ENCODE results near the gene TNFSF12.

The TNFSF12 gene

DNA sequence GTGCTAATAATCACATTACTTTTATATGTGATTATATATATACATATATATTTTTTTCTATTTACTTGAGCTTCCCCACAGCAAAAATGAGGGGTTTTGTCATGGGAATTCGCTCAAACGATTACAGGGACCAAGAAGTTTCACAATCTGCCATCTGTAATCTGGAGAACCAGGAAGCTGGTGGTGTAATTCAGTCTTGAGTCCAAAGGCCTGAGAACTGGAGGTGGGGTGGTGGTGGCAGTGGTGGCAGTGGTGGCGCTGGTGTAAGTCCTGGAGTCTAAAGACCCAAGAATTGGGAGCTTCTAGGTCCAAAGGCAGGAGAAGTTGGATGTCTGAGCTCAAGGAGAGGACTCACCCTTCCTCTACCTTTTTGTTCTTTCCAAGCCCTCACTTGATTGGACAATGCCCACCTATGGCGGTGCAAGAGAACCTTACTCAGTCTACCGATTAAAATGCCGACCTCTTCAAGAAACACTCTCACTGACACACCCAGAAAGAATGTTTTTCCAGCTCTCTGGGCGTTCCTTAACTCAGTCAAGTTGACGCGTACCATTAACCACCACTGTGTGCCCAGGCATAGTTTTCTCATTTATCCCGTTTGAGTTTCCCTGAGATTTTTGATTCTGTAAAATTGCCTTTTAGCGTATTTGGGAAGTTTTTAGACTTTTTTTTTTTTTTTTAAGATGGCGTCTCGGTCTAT, 32.8 kb upstream of the TNFSF12 start:
- no peaks in the 10 kb centered on the region for H3K4me1 Mint-ChIP-seq
- peaks cover 18% of the 10 kb centered on the region for H3K36me3 Mint-ChIP-seq
- ATAC-seq (ENCODE audit: low read depth) (no peak), DNase-seq (ENCODE audit: low spot score in 2 of 2) (no peak)
- H3K27ac Mint-ChIP-seq, result no peak overlapping the region
- H3K4me3 Mint-ChIP-seq, result no peak overlapping the region
- H3K9me3 Mint-ChIP-seq, result no peaks in the 10 kb centered on the region
- no peaks in the 10 kb centered on the region for H3K27me3 Mint-ChIP-seq

DNA sequence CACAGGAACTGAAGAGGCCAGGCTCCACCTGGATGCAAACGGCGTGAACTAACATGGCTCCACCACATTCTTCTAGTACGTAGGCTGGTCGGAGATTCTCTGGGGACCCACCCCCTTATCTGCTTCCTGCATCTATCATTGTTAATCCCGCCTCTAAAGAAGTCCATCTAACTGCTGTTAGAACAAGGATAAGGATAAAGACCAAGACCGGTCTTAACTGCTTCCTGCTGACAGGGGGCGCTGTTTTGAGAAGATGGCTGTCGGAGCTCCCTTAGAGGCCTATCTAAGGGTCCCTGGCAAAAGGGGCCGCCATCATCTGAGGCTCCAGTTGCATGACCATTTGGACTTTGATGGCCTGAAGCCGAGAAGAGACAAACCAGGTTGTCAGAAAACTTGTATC, 25.8 kb upstream of the TNFSF12 start:
- ATAC-seq (ENCODE audit: low read depth) (peak; percentile 73), DNase-seq (ENCODE audit: low spot score in 2 of 2) (peak; percentile 30 to 40)
- H3K27me3 Mint-ChIP-seq, result no peaks in the 10 kb centered on the region
- H3K4me3 Mint-ChIP-seq, result no peak overlapping the region
- peaks cover 3% of the 10 kb centered on the region for H3K4me1 Mint-ChIP-seq
- H3K9me3 Mint-ChIP-seq, result no peaks in the 10 kb centered on the region
- no peak overlapping the region for H3K27ac Mint-ChIP-seq
- H3K36me3 Mint-ChIP-seq, result no peaks in the 10 kb centered on the region

DNA sequence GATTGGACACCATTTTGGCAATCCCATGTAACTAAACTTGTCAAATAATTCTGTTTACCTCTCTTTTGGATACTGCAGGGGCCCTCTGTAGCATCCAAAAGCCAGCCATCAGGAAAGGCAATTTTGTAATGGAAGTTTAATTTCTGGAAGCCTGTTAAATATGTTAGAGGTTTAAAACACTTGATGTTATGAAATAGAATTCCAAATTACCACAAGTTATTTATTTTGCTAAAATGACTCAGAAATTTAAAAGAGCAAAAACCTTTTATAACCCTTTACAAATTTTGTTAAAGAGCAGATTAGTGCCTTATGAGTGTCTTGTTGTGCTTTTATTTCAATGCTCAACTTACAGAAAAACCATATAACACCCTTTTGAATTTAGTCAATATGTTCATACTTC, 20.0 kb upstream of the TNFSF12 start:
- Mint-ChIP-seq H3K9me3 (peaks cover 6% of the 10 kb centered on the region), H3K27ac (no peak overlapping the region), H3K27me3 (no peaks in the 10 kb centered on the region), H3K36me3 (peaks cover 3% of the 10 kb centered on the region), H3K4me3 (no peak overlapping the region), H3K4me1 (no peaks in the 10 kb centered on the region)
- ATAC-seq (ENCODE audit: low read depth) (no peak), DNase-seq (ENCODE audit: low spot score in 2 of 2) (no peak)

DNA sequence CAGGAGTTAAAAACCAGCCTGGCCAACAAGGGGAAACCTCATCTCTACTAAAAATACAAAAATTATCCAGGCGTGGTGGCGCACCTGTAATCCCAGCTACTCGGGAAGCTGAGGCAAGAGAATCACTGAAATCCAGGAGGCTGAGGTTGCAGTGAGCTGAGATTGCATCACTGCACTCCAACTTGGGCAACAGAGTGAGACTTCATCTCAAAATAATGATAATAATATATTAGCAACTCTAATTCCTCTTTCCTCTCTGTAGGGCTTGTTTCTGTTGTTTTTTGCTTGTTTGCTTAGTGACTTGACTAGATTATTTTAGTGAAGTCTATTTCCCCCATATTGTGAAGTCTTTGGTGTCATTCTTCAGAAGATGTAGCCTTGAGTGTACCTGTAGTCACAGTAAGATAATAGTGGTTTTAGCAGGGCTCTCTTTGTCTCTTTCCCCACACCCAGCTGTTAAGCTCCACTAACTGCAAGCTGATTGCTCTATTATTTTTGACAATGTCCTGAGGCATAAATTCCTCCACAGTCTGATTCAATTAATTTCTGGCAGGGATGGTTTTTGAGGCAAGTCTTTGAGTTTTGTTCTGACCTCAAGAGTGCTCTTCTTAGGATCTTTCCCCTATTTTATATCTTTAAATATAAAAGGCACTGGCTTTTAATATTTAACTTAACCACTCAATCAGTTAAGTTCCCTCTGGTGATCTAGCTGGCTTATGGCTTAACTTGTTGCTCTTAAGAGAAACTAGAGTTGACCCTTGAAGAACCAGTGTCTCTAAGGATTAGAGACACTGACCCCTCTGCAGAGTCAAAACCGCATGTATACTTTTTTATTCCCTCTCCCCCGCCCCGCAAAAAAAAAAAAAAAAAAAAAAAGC, 18.6 kb upstream of the TNFSF12 start:
- Mint-ChIP-seq H3K9me3 (peaks cover 6% of the 10 kb centered on the region), H3K4me1 (no peaks in the 10 kb centered on the region), H3K4me3 (peak overlapping the region; percentile 46), H3K27ac (no peak overlapping the region), H3K36me3 (peaks cover 3% of the 10 kb centered on the region), H3K27me3 (no peaks in the 10 kb centered on the region)
- DNase-seq (ENCODE audit: low spot score in 2 of 2) (no peak), ATAC-seq (ENCODE audit: low read depth) (no peak)

DNA sequence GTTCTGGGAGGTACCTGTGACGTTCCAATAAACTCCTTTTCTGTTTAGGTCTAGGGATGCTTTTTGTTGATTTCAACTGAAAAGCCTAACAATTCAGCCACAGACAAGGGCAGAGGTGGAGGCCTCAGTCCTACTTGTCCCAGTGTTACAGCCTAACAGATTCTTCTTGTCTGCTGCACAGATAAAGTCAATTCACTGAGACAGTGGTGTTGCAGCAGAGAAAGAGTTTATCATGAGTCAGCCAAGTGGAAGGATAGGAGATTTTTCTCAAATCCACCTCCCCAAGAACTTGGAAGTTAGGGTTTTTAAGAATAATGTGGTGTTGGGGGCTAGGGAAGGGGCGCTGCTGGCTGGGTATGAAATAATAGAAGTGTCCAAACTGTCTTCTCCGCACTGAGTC, 10.8 kb upstream of the TNFSF12 start:
- Mint-ChIP-seq H3K4me3 (no peak overlapping the region), H3K27ac (no peak overlapping the region), H3K9me3 (no peaks in the 10 kb centered on the region), H3K36me3 (no peaks in the 10 kb centered on the region), H3K27me3 (no peaks in the 10 kb centered on the region), H3K4me1 (no peaks in the 10 kb centered on the region)
- no peak for DNase-seq (ENCODE audit: low spot score in 2 of 2)
- no peak for ATAC-seq (ENCODE audit: low read depth)

DNA sequence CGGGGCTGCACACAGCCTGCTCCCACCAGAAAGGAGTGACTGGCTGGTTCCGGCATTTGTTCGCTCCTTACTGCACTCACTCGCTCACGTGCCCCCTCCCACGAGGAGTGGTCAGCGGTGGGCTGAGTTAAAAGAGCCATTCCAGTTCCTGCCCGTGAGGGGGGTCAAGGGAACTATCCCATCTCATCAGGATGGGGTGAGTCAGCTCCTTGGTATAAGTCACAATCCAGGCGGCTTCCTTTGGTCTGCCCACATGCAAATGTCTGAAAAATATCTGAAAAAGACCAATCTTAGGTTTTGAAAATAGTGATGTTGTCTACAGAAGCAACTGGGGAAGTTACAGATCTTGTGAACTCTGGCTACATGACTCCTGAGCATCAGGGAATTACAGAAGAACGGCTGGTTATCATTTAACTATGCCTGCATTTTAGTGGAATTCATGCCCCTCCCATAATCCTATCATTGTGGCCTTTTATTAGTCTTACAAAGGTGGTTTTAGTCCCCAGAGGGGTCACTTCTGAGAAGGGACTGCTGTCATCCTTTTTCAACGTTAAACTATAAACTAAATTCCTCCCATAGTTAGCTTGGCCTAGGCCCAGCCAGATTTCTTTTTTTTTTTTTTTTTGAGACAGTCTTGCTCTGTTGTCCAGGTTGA, 9.8 kb upstream of the TNFSF12 start:
- Mint-ChIP-seq H3K27me3 (no peaks in the 10 kb centered on the region), H3K9me3 (no peaks in the 10 kb centered on the region), H3K4me3 (no peak overlapping the region), H3K27ac (no peak overlapping the region), H3K4me1 (no peaks in the 10 kb centered on the region), H3K36me3 (no peaks in the 10 kb centered on the region)
- ATAC-seq (ENCODE audit: low read depth) (no peak), DNase-seq (ENCODE audit: low spot score in 2 of 2) (no peak)

DNA sequence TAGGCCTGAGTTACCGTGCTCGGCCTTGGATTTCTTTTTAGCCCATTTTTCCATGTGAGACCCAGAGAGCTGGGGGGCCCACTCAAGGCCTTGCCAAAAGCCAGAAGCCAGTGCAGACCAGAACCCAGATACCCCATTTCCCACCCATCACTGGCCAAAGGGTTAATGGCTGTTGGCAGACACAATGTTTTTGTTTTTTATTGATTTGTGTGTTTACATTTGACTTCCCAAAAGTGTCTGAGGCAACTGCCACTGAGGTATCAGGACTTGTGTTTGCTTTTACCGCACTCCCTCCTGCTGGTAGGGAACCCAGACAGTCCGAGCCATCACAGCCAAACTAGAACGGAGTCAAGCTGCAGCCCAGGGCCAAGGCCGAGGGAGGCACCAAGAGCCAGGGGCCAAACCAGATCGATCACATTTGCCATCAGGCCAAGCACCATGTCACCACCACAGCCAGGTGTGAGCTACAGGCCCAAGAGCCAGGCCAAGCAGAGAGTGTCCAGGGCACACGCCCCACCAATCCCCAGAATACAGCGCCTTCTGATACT, 7.7 kb upstream of the TNFSF12 start:
- Mint-ChIP-seq H3K9me3 (no peaks in the 10 kb centered on the region), H3K4me1 (no peaks in the 10 kb centered on the region), H3K36me3 (no peaks in the 10 kb centered on the region), H3K4me3 (no peak overlapping the region), H3K27me3 (no peaks in the 10 kb centered on the region), H3K27ac (no peak overlapping the region)
- DNase-seq (ENCODE audit: low spot score in 2 of 2) (no peak), ATAC-seq (ENCODE audit: low read depth) (no peak)

DNA sequence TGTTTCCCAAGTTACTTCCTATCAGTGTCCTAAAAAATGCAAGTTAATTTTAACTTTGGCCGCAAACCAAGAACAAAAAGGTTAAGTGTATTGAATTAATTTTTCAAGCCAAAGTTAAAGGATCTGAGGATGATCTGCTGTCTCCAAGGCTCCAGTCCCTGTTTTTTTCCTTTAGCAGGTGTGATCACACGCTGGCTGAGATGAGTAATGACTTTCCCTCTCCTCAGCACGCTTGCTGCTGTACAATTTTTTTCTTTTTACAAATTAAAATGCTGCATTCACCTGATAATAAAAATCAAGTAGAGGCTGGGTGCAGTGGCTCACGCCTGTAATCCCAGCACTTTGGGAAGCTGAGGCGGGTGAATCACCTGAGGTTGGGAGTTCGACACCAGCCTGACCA, 3.9 kb upstream of the TNFSF12 start:
- Mint-ChIP-seq H3K27ac (no peak overlapping the region), H3K4me3 (no peak overlapping the region), H3K4me1 (peaks cover 14% of the 10 kb centered on the region), H3K27me3 (no peaks in the 10 kb centered on the region), H3K9me3 (no peaks in the 10 kb centered on the region), H3K36me3 (no peaks in the 10 kb centered on the region)
- no peak for ATAC-seq (ENCODE audit: low read depth)
- DNase-seq (ENCODE audit: low spot score in 2 of 2), result no peak

DNA sequence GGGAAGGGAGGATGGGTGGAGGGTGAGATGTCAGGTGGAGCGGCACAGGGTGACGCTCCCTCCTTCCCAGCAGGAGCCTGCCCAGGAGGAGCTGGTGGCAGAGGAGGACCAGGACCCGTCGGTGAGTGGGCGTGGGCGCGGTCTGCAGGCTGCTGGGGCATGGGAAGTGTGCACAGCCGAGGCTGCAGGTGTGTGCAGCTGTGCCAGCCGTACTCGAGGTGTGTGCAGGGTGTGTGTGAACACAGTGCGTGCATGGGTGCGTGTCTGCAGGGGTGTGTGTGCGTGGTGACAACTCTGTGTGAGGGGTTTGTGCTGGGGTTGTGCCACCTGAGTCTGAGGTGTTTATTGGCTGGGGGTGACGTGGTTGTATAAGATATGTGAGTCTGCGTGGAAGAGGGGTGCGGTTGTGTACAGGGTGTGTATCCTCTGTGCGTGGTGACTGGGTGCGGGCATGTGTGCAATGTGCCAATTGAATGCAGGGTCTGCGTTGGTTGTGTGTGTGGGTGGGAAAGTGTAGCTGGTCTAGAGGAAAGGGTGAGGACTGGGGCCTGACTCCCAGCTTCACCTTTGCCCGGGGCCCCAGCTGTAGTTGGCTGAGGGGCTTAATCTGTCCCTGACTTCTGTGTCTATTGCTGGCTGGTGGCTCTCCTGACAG, 670 bp downstream of the TNFSF12 start:
- Mint-ChIP-seq H3K27ac (peak overlapping the region; percentile 52), H3K27me3 (no peaks in the 10 kb centered on the region), H3K36me3 (peaks cover 5% of the 10 kb centered on the region), H3K9me3 (no peaks in the 10 kb centered on the region), H3K4me3 (peak overlapping the region; percentile 80), H3K4me1 (peaks cover 38% of the 10 kb centered on the region)
- ATAC-seq (ENCODE audit: low read depth), result peak; percentile 41
- peak in 1 of 2 donors; percentile 46 for DNase-seq (ENCODE audit: low spot score in 2 of 2)

DNA sequence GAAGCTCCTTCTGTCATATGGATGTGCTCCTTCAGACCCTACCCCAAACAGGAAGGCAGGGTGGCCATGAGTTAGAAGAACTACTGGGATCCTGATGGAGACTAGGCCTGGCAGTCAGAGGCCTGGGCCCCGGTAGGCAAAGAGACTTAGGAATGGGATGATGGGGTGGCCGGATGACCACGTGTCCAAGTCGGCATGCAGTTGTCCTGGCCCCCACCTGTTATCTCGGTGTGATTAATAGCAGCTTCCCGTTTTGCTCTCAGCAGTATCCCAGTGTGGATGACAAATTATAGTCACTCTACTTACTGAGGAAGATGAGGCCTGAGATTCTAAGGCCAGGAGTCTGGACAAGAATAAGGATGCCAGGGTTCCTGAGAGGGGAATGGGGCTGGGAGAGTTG, 1.5 kb downstream of the TNFSF12 start:
- no peak for ATAC-seq (ENCODE audit: low read depth)
- peak overlapping the region; percentile 52 for H3K27ac Mint-ChIP-seq
- H3K36me3 Mint-ChIP-seq, result peaks cover 8% of the 10 kb centered on the region
- no peaks in the 10 kb centered on the region for H3K27me3 Mint-ChIP-seq
- no peak for DNase-seq (ENCODE audit: low spot score in 2 of 2)
- no peaks in the 10 kb centered on the region for H3K9me3 Mint-ChIP-seq
- no peak overlapping the region for H3K4me3 Mint-ChIP-seq
- peaks cover 41% of the 10 kb centered on the region for H3K4me1 Mint-ChIP-seq

DNA sequence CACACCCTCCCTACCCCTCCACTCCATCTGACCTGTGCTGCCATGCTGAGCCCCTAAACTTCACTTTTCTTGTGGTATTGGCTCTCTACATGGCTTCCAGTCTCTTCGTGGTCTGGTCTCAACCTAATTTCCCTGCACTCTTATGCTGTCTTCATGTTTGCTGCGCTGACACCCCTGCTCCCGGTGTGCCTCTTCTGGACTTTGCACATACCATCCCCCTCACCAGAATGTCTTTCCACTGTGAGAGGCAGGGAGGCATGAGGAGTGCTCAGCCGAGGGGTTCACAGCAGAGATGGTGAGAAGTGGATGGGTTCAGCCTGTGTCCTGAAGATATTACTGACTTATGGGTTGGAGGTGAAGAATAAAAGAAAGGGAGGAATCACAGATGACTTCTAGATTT, 2.5 kb downstream of the TNFSF12 start:
- ATAC-seq (ENCODE audit: low read depth) (no peak), DNase-seq (ENCODE audit: low spot score in 2 of 2) (no peak)
- H3K4me3 Mint-ChIP-seq, result no peak overlapping the region
- H3K27ac Mint-ChIP-seq, result peak overlapping the region; percentile 67
- no peaks in the 10 kb centered on the region for H3K9me3 Mint-ChIP-seq
- H3K27me3 Mint-ChIP-seq, result no peaks in the 10 kb centered on the region
- peaks cover 10% of the 10 kb centered on the region for H3K36me3 Mint-ChIP-seq
- H3K4me1 Mint-ChIP-seq, result peaks cover 46% of the 10 kb centered on the region

DNA sequence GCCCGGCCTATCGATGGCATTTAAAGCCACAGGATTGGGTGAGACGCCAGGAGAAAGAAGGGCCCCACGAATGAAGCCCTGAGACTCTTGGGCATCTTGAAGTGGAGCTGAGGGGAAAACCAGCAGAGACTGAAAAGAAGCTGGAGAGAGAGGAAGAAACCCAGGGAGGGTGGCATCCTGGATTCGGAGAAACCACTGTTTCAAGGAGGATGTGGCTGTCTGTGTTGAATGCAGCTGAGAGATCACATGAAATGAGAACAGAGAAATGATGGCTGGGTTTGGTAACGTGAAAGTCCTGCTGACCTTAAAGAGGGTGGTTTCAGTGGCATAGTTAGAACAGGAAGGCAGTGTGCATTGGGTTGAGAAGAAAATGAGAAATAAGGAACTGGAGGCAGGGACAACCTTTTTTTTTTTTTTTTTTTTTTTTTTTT, 3.8 kb downstream of the TNFSF12 start:
- no peaks in the 10 kb centered on the region for H3K9me3 Mint-ChIP-seq
- ATAC-seq (ENCODE audit: low read depth), result peak; percentile 87
- no peaks in the 10 kb centered on the region for H3K27me3 Mint-ChIP-seq
- peaks cover 10% of the 10 kb centered on the region for H3K36me3 Mint-ChIP-seq
- DNase-seq (ENCODE audit: low spot score in 2 of 2), result peak in 1 of 2 donors; percentile 56
- H3K27ac Mint-ChIP-seq, result peak overlapping the region; percentile 67
- peaks cover 49% of the 10 kb centered on the region for H3K4me1 Mint-ChIP-seq
- H3K4me3 Mint-ChIP-seq, result peak overlapping the region; percentile 27

DNA sequence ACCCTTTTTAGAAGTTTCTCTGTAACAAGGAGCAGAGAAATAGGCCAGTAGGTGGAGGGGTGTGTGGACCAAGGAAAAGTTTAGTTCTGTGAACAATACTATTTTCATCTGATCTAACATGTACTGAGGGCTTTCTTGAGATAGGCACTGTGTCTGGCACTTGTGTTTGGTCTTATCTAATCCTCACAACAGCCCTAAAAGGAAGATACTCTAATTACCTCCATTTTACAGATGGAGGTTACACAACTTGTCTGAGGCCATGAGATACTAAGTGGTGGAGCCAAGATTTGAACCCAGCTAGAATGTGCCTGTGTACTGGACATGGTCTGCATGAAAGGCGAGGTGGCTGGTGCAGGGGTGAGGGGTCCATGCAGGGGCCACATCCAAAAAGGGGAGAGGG, 4.5 kb downstream of the TNFSF12 start:
- Mint-ChIP-seq H3K36me3 (peaks cover 10% of the 10 kb centered on the region), H3K27ac (peak overlapping the region; percentile 67), H3K4me1 (peaks cover 48% of the 10 kb centered on the region), H3K4me3 (no peak overlapping the region), H3K27me3 (no peaks in the 10 kb centered on the region), H3K9me3 (no peaks in the 10 kb centered on the region)
- ATAC-seq (ENCODE audit: low read depth), result no peak
- DNase-seq (ENCODE audit: low spot score in 2 of 2), result no peak
